Neuronal stem cell (in vitro differentiated cells): Measurements from ENCODE around the gene RPL10A. TPM values are rescaled to one million over a fixed set of nuclear protein-coding genes. Genes with fewer than 3 reads are reported as not detected.

ENCODE experiments used
- DNase-seq: peaks from one replicate; pipeline ENCODE4 v3.0.0-alpha.2; 2013; ENCODE audit warnings: low spot score
- H2AFZ ChIP-seq: one replicate; pipeline ENCODE4 v1.6.1; 2013; ENCODE audit warnings: mild to moderate bottlenecking, low read length, inconsistent platforms
- H2AK5ac ChIP-seq: 2 replicates; pipeline ENCODE4 v1.6.1; 2013; ENCODE audit warnings: low read depth, mild to moderate bottlenecking, inconsistent platforms, low read length, moderate library complexity, mixed read lengths
- H2BK120ac ChIP-seq: 2 replicates; pipeline ENCODE4 v1.6.1; 2013; ENCODE audit warnings: low read depth, mild to moderate bottlenecking, inconsistent platforms, low read length, moderate library complexity, mixed read lengths
- H2BK12ac ChIP-seq: one replicate; pipeline ENCODE4 v1.6.1; 2013; ENCODE audit warnings: low read length, inconsistent platforms
- H2BK15ac ChIP-seq: 2 replicates; pipeline ENCODE4 v1.6.1; 2013; ENCODE audit warnings: mild to moderate bottlenecking, low read length, inconsistent platforms, mixed read lengths
- H2BK5ac ChIP-seq: one replicate; pipeline ENCODE4 v1.6.1; 2013; ENCODE audit warnings: inconsistent platforms, mild to moderate bottlenecking, low read length, moderate library complexity
- H3K14ac ChIP-seq: one replicate; pipeline ENCODE4 v1.6.1; 2013; ENCODE audit warnings: low read length, inconsistent platforms
- H3K18ac ChIP-seq: 2 replicates; pipeline ENCODE4 v1.6.1; 2013; ENCODE audit warnings: low read length, inconsistent platforms
- H3K23ac ChIP-seq: 2 replicates; pipeline ENCODE4 v1.6.1; 2013; ENCODE audit warnings: low read depth, mild to moderate bottlenecking, mixed read lengths, low read length, inconsistent platforms; ENCODE audit not compliant: poor library complexity
- H3K27ac ChIP-seq: replicated peaks from 3 replicates; pipeline ENCODE4 v1.5.1; 2013; ENCODE audit warnings: low read length, inconsistent platforms
- H3K27me3 ChIP-seq, 3 experiments: 2 replicates each; pipeline ENCODE4 v1.6.1; 2013; ENCODE audit warnings: low read length in 3 of 3, mild to moderate bottlenecking in 2 of 3, inconsistent platforms in 1 of 3, low read depth in 1 of 3, mixed read lengths in 1 of 3, moderate library complexity in 1 of 3; ENCODE audit not compliant: control insufficient read depth in 3 of 3, insufficient read depth in 3 of 3
- H3K36me3 ChIP-seq, 2 donors: replicated peaks in 1 of 2; 2 replicates each; pipeline ENCODE4 v1.6.1; 2013; ENCODE audit warnings: low read length in 2 of 2; ENCODE audit not compliant: control insufficient read depth in 2 of 2, insufficient read depth in 2 of 2
- H3K4ac ChIP-seq: 2 replicates; pipeline ENCODE4 v1.6.1; 2013; ENCODE audit warnings: inconsistent platforms, mild to moderate bottlenecking, low read length, moderate library complexity
- H3K4me1 ChIP-seq, 2 donors: 1 replicate in 1 of 2; 2 replicates in 1 of 2; pipeline ENCODE4 v1.6.1; 2013; ENCODE audit warnings: low read length in 2 of 2, low read depth in 1 of 2; ENCODE audit not compliant: control insufficient read depth in 2 of 2, insufficient read depth in 1 of 2
- H3K4me2 ChIP-seq: one replicate; pipeline ENCODE4 v1.6.1; 2013; ENCODE audit warnings: mild to moderate bottlenecking, low read length, inconsistent platforms; ENCODE audit not compliant: insufficient read depth, poor library complexity, severe bottlenecking
- H3K4me3 ChIP-seq, 2 donors: 2 replicates each; pipeline ENCODE4 v1.5.1; 2013; ENCODE audit warnings: low read length in 2 of 2, mild to moderate bottlenecking in 2 of 2, inconsistent platforms in 1 of 2, moderate library complexity in 1 of 2
- H3K79me1 ChIP-seq: one replicate; pipeline ENCODE4 v1.6.1; 2013; ENCODE audit warnings: low read depth, mild to moderate bottlenecking, inconsistent platforms, low read length, moderate library complexity
- H3K9ac ChIP-seq: one replicate; pipeline ENCODE4 v1.6.1; 2013; ENCODE audit warnings: mild to moderate bottlenecking, low read depth, low read length, inconsistent platforms; ENCODE audit not compliant: poor library complexity
- H3K9me3 ChIP-seq, 2 donors: replicated peaks in 1 of 2; 2 replicates each; pipeline versions ENCODE3 to v1.6.1; 2013; ENCODE audit warnings: low read length in 2 of 2, mild to moderate bottlenecking in 2 of 2, inconsistent platforms in 1 of 2, low read depth in 1 of 2, mixed read lengths in 1 of 2, moderate library complexity in 1 of 2; ENCODE audit not compliant: control insufficient read depth in 2 of 2, insufficient read depth in 1 of 2
- H4K8ac ChIP-seq: one replicate; pipeline ENCODE4 v1.6.1; 2013; ENCODE audit warnings: low read depth, mild to moderate bottlenecking, inconsistent platforms, low read length, moderate library complexity
- H4K91ac ChIP-seq: one replicate; pipeline ENCODE4 v1.6.1; 2013; ENCODE audit warnings: low read length, low read depth, mild to moderate bottlenecking, inconsistent platforms; ENCODE audit not compliant: poor library complexity
- WGBS, 2 donors: extraction: QIAGEN DNeasy Blood & Tissue Kit; methylation state at CpG; one replicate each; pipeline ENCODE4 v1.1.7; 2013; ENCODE audit warnings: missing lambda C conversion rate in 2 of 2, mixed read lengths in 1 of 2; ENCODE audit not compliant: insufficient read length in 2 of 2, insufficient replicate concordance in 1 of 2; ENCODE audit errors: extremely low coverage in 2 of 2; 5-methylcytosine and 5-hydroxymethylcytosine counted together
- polyA plus RNA-seq, 2 experiments: library from polyadenylated mRNA; stranded (reverse); fragments of 200-250 nt; gene quantifications; one replicate each; pipeline ENCODE4 v1.2.3, GENCODE V29; 2013

The RPL10A gene
- 2,893 TPM for polyA plus RNA-seq (2013, experiment 1 of 2)
- polyA plus RNA-seq (2013, experiment 2 of 2), result 2,832 TPM

- Histone ChIP-seq H3K9ac (peak within 1 kb of the TSS; percentile 99), H3K4me1 (peaks cover 16 to 20% of the 10 kb centered on the region in 2 donors), H3K79me1 (peaks cover 10% of the 10 kb centered on the region), H3K4ac (peak within 1 kb of the TSS; percentile 90), H3K4me2 (peak within 1 kb of the TSS; percentile 68), H3K27ac (peak within 1 kb of the TSS; percentile 70), H3K4me3 (peak within 1 kb of the TSS; percentile 97), H2BK15ac (no peak within 1 kb of the TSS), H3K23ac (peak within 1 kb of the TSS; percentile 99), H3K36me3 (peaks cover 40 to 80% of the 10 kb centered on the region in 2 donors), H2AK5ac (peak within 1 kb of the TSS; percentile 94), H2BK5ac (peak within 1 kb of the TSS; percentile 70), H3K9me3 (no peaks in the 10 kb centered on the region), H3K14ac (peak within 1 kb of the TSS; percentile 47), H3K18ac (peak within 1 kb of the TSS; percentile 98), H2BK12ac (no peak within 1 kb of the TSS), H4K8ac (peak within 1 kb of the TSS; percentile 56), H4K91ac (peak within 1 kb of the TSS; percentile 79), H3K27me3 (no peaks in the 10 kb centered on the region), H2BK120ac (peak within 1 kb of the TSS; percentile 29), H2AFZ (peak within 1 kb of the TSS; percentile 93)
- WGBS, 2 donors, result no CpG with 5 or more reads among the region's 86 CpGs
- peak; percentile 96 for DNase-seq
Observed at GRCh38 chr6:35468181-35468979, at the start of gene RPL10A. Gene RPL10A, plus strand, starts transcription at chr6:35468401. Its CDS starts 34 bp downstream, at chr6:35468435.

GRCh38 chr6:35419417-35419816 is 48.8 kb upstream of the RPL10A start:
- H3K23ac ChIP-seq, result no peak overlapping the region
- H3K4me2 ChIP-seq, result no peak overlapping the region
- H3K14ac ChIP-seq, result no peak overlapping the region
- H3K4me1 ChIP-seq, result peaks cover 3 to 16% of the 10 kb centered on the region in 2 donors
- H3K79me1 ChIP-seq, result no peaks in the 10 kb centered on the region
- H2BK15ac ChIP-seq, result no peak overlapping the region
- H3K9ac ChIP-seq, result no peak overlapping the region
- H3K27me3 ChIP-seq, result no peaks in the 10 kb centered on the region
- WGBS, 2 donors, result no CpG with 5 or more reads among the region's 5 CpGs
- no peak overlapping the region for H2BK12ac ChIP-seq
- peaks cover 11 to 45% of the 10 kb centered on the region in 2 donors for H3K36me3 ChIP-seq
- no peaks in the 10 kb centered on the region for H3K9me3 ChIP-seq
- no peak overlapping the region for H2BK120ac ChIP-seq
- no peak overlapping the region for H3K27ac ChIP-seq
- H4K8ac ChIP-seq, result no peak overlapping the region
- no peak for DNase-seq
- H3K4ac ChIP-seq, result no peak overlapping the region
- H2BK5ac ChIP-seq, result no peak overlapping the region
- no peak overlapping the region for H2AK5ac ChIP-seq
- H2AFZ ChIP-seq, result no peak overlapping the region
- H4K91ac ChIP-seq, result no peak overlapping the region
- no peak overlapping the region for H3K4me3 ChIP-seq
- H3K18ac ChIP-seq, result no peak overlapping the region

- Histone ChIP-seq H3K4me2 (no peak overlapping the region), H3K4ac (no peak overlapping the region), H3K9ac (no peak overlapping the region), H3K14ac (peak overlapping the region; percentile 73), H2BK5ac (no peak overlapping the region), H3K27ac (no peak overlapping the region), H2BK15ac (no peak overlapping the region), H3K4me1 (peaks cover under 1 to 16% of the 10 kb centered on the region in 2 donors), H2AK5ac (peak overlapping the region; percentile 28), H3K36me3 (peaks cover 15 to 49% of the 10 kb centered on the region in 2 donors), H3K4me3 (no peak overlapping the region), H4K91ac (peak overlapping the region; percentile 8), H3K18ac (peak overlapping the region; percentile 17), H2AFZ (no peak overlapping the region), H4K8ac (peak overlapping the region; percentile 54), H2BK120ac (no peak overlapping the region), H3K27me3 (no peaks in the 10 kb centered on the region), H3K23ac (peak overlapping the region; percentile 50), H3K9me3 (no peaks in the 10 kb centered on the region), H3K79me1 (no peaks in the 10 kb centered on the region), H2BK12ac (no peak overlapping the region)
- no CpG with 5 or more reads among the region's 14 CpGs for WGBS, 2 donors
- no peak for DNase-seq
Observed at GRCh38 chr6:35419961-35420360, 48.2 kb upstream of the RPL10A start.

- Histone ChIP-seq H2BK5ac (no peak overlapping the region), H2AFZ (no peak overlapping the region), H3K4me3 (no peak overlapping the region), H3K36me3 (peaks cover 14 to 36% of the 10 kb centered on the region in 2 donors), H2BK15ac (no peak overlapping the region), H3K27ac (no peak overlapping the region), H3K23ac (no peak overlapping the region), H3K18ac (no peak overlapping the region), H4K8ac (no peak overlapping the region), H3K14ac (no peak overlapping the region), H3K9me3 (peaks cover 11 to 16% of the 10 kb centered on the region in 2 donors), H3K4ac (no peak overlapping the region), H4K91ac (no peak overlapping the region), H2BK12ac (no peak overlapping the region), H3K9ac (no peak overlapping the region), H3K4me1 (peaks cover 0 to 9% of the 10 kb centered on the region in 2 donors), H3K79me1 (no peaks in the 10 kb centered on the region), H2BK120ac (no peak overlapping the region), H3K4me2 (no peak overlapping the region), H2AK5ac (no peak overlapping the region), H3K27me3 (no peaks in the 10 kb centered on the region)
- no CpG with 5 or more reads among the region's 3 CpGs for WGBS, 2 donors
- no peak for DNase-seq
Observed at GRCh38 chr6:35425284-35425683, 42.9 kb upstream of the RPL10A start.
